DND-41 (cell line): Measurements from ENCODE around the gene NCSTN.

Experiments used
- ATAC-seq: fragments of 200-7000 bp; cut with Tn5 transposase; 3 replicates; pipeline ENCODE4 v1.9.1; 2021; ENCODE audit warnings: low read depth; ENCODE audit not compliant: insufficient read depth
- DNase-seq: peaks from one replicate; pipeline ENCODE4 v3.0.0-alpha.2; 2020
- H2AFZ ChIP-seq: 2 replicates; pipeline ENCODE4 v1.6.0; 2012; ENCODE audit warnings: low read depth, low read length
- H3K27ac ChIP-seq: 2 replicates; pipeline ENCODE4 v1.5.1; 2012; ENCODE audit warnings: low read length, inconsistent platforms
- H3K27me3 ChIP-seq: fragments of 200-600 bp; sonication (generic); 2 replicates; pipeline ENCODE4 v1.6.0; 2012; ENCODE audit warnings: low read length, mild to moderate bottlenecking, inconsistent platforms; ENCODE audit not compliant: insufficient read depth, poor library complexity
- H3K36me3 ChIP-seq: 2 replicates; pipeline ENCODE4 v1.5.1; 2012; ENCODE audit warnings: low read length, inconsistent platforms; ENCODE audit not compliant: insufficient read depth
- H3K4me1 ChIP-seq: 2 replicates; pipeline ENCODE4 v1.5.1; 2012; ENCODE audit warnings: mild to moderate bottlenecking, low read length; ENCODE audit not compliant: insufficient read depth
- H3K4me2 ChIP-seq: 2 replicates; pipeline ENCODE4 v1.6.0; 2012; ENCODE audit warnings: mild to moderate bottlenecking, moderate library complexity, low read length, inconsistent platforms; ENCODE audit not compliant: insufficient read depth
- H3K4me3 ChIP-seq, 2 experiments: fragments of 200-600 bp in 1 of 2; shearing (Covaris generic) in 1 of 2; 2 replicates each; pipeline ENCODE4 v1.5.1; 2012 to 2016; ENCODE audit warnings: inconsistent platforms in 2 of 2, low read length in 2 of 2, mild to moderate bottlenecking in 2 of 2, low read depth in 1 of 2, moderate library complexity in 1 of 2
- H3K79me2 ChIP-seq: 2 replicates; pipeline ENCODE4 v1.6.0; 2012; ENCODE audit warnings: low read length, inconsistent platforms; ENCODE audit not compliant: insufficient read depth
- H3K9ac ChIP-seq: 2 replicates; pipeline ENCODE4 v1.6.0; 2012; ENCODE audit warnings: low read depth, mild to moderate bottlenecking, inconsistent platforms, low read length, moderate library complexity
- H3K9me3 ChIP-seq: 2 replicates; pipeline ENCODE4 v1.5.1; 2012; ENCODE audit warnings: low read length, moderate library complexity, mild to moderate bottlenecking, inconsistent platforms; ENCODE audit not compliant: insufficient read depth, severe bottlenecking
- H4K20me1 ChIP-seq: 2 replicates; pipeline ENCODE4 v1.6.0; 2012; ENCODE audit warnings: low read length; ENCODE audit not compliant: insufficient read depth
- CTCF ChIP-seq: IDR thresholded peaks from 2 replicates; pipeline ENCODE4 v1.5.1; 2012; ENCODE audit warnings: borderline replicate concordance, low read length, moderate library complexity, mild to moderate bottlenecking; ENCODE audit not compliant: poor library complexity, severe bottlenecking; ENCODE audit errors: extremely low read depth
- EZH2 ChIP-seq: IDR thresholded peaks from 3 replicates; pipeline ENCODE4 v1.6.1; 2012; ENCODE audit warnings: borderline replicate concordance, low read depth, mild to moderate bottlenecking, moderate library complexity, low read length, inconsistent platforms; ENCODE audit not compliant: severe bottlenecking

NCSTN gene

GRCh38 chr1:160342953-160343869 lies at the start of gene NCSTN, which contains the start of gene COPA:
TSS of gene NCSTN (plus strand) at chr1:160343383. CDS start at chr1:160343397, 14 bp downstream.
TSS of gene COPA (minus strand) at chr1:160343250. CDS start at chr1:160343170, 80 bp downstream.
- H3K36me3 ChIP-seq = peaks cover 45% of the 10 kb centered on the region
- H3K9me3 ChIP-seq = no peaks in the 10 kb centered on the region
- H2AFZ ChIP-seq = peak within 1 kb of the TSS; percentile 95
- peak; percentile 100 for ATAC-seq
- DNase-seq = peak; percentile 93
- peak within 1 kb of the TSS; percentile 75 for H3K9ac ChIP-seq
- H4K20me1 ChIP-seq = peaks cover 8% of the 10 kb centered on the region; the same call in 1 of the 2 replicates
- no peaks in the 10 kb centered on the region for H3K27me3 ChIP-seq
- H3K27ac ChIP-seq = peak within 1 kb of the TSS; percentile 92
- H3K79me2 ChIP-seq = peaks cover 66% of the 10 kb centered on the region
- peak within 1 kb of the TSS; percentile 47 to 89 for H3K4me3 ChIP-seq
- peak within 1 kb of the TSS; percentile 79 for H3K4me2 ChIP-seq
- peaks cover 32% of the 10 kb centered on the region for H3K4me1 ChIP-seq
- TF ChIP-seq EZH2 = no peak
- no peak for TF ChIP-seq CTCF

GRCh38 chr1:160296036-160296435 lies 47.1 kb upstream of the NCSTN start:
- Histone ChIP-seq H3K36me3 (peaks cover 98% of the 10 kb centered on the region), H4K20me1 (no peaks in the 10 kb centered on the region), H3K9ac (no peak overlapping the region), H3K27me3 (no peaks in the 10 kb centered on the region), H3K4me2 (no peak overlapping the region), H2AFZ (no peak overlapping the region), H3K4me1 (no peaks in the 10 kb centered on the region), H3K4me3 (no peak overlapping the region), H3K79me2 (no peaks in the 10 kb centered on the region), H3K9me3 (no peaks in the 10 kb centered on the region), H3K27ac (no peak overlapping the region)
- ATAC-seq = no peak
- no peak for TF ChIP-seq EZH2
- TF ChIP-seq CTCF = no peak
- no peak for DNase-seq

- TF ChIP-seq CTCF (no peak), EZH2 (no peak)
Measured at GRCh38 chr1:160300173-160300572, 43.0 kb upstream of the NCSTN start.

More at GRCh38 chr1:160300173-160300572, 43.0 kb upstream of the NCSTN start:
- Histone ChIP-seq H3K4me3 (no peak overlapping the region), H3K27me3 (no peaks in the 10 kb centered on the region), H4K20me1 (no peaks in the 10 kb centered on the region), H3K4me2 (no peak overlapping the region), H3K9me3 (no peaks in the 10 kb centered on the region), H3K27ac (no peak overlapping the region), H3K36me3 (peaks cover 84% of the 10 kb centered on the region), H3K4me1 (no peaks in the 10 kb centered on the region), H3K9ac (no peak overlapping the region), H3K79me2 (no peaks in the 10 kb centered on the region), H2AFZ (no peak overlapping the region)
- no peak for DNase-seq
- no peak for ATAC-seq
